Measurements from ENCODE around the gene BORCS6. TPM values are rescaled to one million over a fixed set of nuclear protein-coding genes. Genes with fewer than 3 reads are reported as not detected.

BORCS6 gene
- total and polyA plus RNA-seq, 9 of the 15 experiments (the other 6 are each of a cell fraction or from before 2014, with no cell fraction given) = 0.01 to 7.4 (median 2.3) TPM

- TF ChIP-seq CHAMP1 (IDR thresholded peaks at IDR 0.05) = no peak
- peak; percentile 74 for TF ChIP-seq MYC (IDR thresholded peaks at IDR 0.05; ENCODE audit: low read depth, low read length)
- no peak for TF ChIP-seq MYC (CRISPR knock-in tag; IDR thresholded peaks at IDR 0.05; ENCODE audit: borderline replicate concordance, low read depth)
- no peak for TF ChIP-seq RFX7 (CRISPR knock-in tag; IDR thresholded peaks at IDR 0.05)
- no peak for TF ChIP-seq ZNF133 (CRISPR knock-in tag; IDR thresholded peaks at IDR 0.05)
- no peak for TF ChIP-seq PBX2 (CRISPR knock-in tag; IDR thresholded peaks at IDR 0.05; ENCODE audit: low read depth)
- TF ChIP-seq PBX2 (tag; conservative IDR thresholded peaks at IDR 0.05; ENCODE audit: low read depth) = peak; percentile 85
- TF ChIP-seq HES1 (IDR thresholded peaks at IDR 0.05; ENCODE audit: low read depth) = peak; percentile 96
- TF ChIP-seq ZNF668 (CRISPR knock-in tag; IDR thresholded peaks at IDR 0.05) = no peak
- no peak for TF ChIP-seq ZNF644 (tag; IDR thresholded peaks at IDR 0.05; ENCODE audit: low read depth)
- no peak for TF ChIP-seq PTBP1 (IDR thresholded peaks at IDR 0.05; ENCODE audit: low read depth, low read length)
- no peak for TF ChIP-seq COPS2 (conservative IDR thresholded peaks at IDR 0.05)
- no peak for TF ChIP-seq E2F5 (CRISPR knock-in tag; IDR thresholded peaks at IDR 0.05)
- peak; percentile 95 for TF ChIP-seq ATF7 (IDR thresholded peaks at IDR 0.05)
- TF ChIP-seq NFIX (CRISPR knock-in tag; IDR thresholded peaks at IDR 0.05; ENCODE audit: low read depth) = no peak
- no peak for TF ChIP-seq DIDO1 (tag; IDR thresholded peaks at IDR 0.05; ENCODE audit: low read depth)
- peak; percentile 90; the same call in 1 of the 2 replicates for TF ChIP-seq ZNF263 (CRISPR knock-in tag; IDR thresholded peaks at IDR 0.05; ENCODE audit: borderline replicate concordance)
- no peak for TF ChIP-seq ATF3 (IDR thresholded peaks at IDR 0.05)
- no peak for TF ChIP-seq ATF3 (CRISPR knock-in tag; conservative IDR thresholded peaks at IDR 0.05)
Measured at GRCh38 chr17:8156246-8156992, 33.6 kb downstream of the BORCS6 start (continued).
